Mucosa of descending colon (tissue), 3 donors: ENCODE data around the gene RTL3. TPM values are rescaled to one million over a fixed set of nuclear protein-coding genes. Genes with fewer than 3 reads are reported as not detected.

Experiments
- ATAC-seq: fragments of 200-7000 bp; cut with Tn5 transposase; one replicate; pipeline ENCODE4 v1.9.1; 2020; ENCODE audit warnings: mild to moderate bottlenecking, moderate library complexity
- DNase-seq, 3 donors: peaks; one replicate each; pipeline ENCODE4 v3.0.0-alpha.2; 2020
- H3K36me3 ChIP-seq: fragments of 200-600 bp; one replicate; pipeline ENCODE4 v1.8.0; 2021; ENCODE audit warnings: low read depth, mild to moderate bottlenecking
- H3K4me1 ChIP-seq: fragments of 200-600 bp; one replicate; pipeline ENCODE4 v1.8.0; 2021; ENCODE audit warnings: low read depth, mild to moderate bottlenecking
- H3K4me3 ChIP-seq: fragments of 200-600 bp; one replicate; pipeline ENCODE4 v1.8.0; 2021; ENCODE audit warnings: mild to moderate bottlenecking
- H3K9me3 ChIP-seq: fragments of 200-600 bp; one replicate; pipeline ENCODE4 v1.8.0; 2021; ENCODE audit warnings: mild to moderate bottlenecking
- CTCF ChIP-seq: fragments of 200-600 bp; IDR thresholded peaks from one replicate; pipeline ENCODE4 v1.8.0; 2022; ENCODE audit warnings: antibody characterized with exemption, mild to moderate bottlenecking
- intact Hi-C, 2 donors: fragments of 100-400 bp; cut with DNase I in 1 of 2; cut with micrococcal nuclease in 1 of 2; formaldehyde crosslinking; loops; one replicate each; pipeline versions ENCODE4 v1.11.0 to v1.11.1; 2022; cut with DNase I, micrococcal nuclease
- total RNA-seq, 3 donors: library from RNA; stranded (reverse); fragmentation: NEBNext Ultra II Directional in 2 of 3; extraction: Animal tissue kit (Norgen Biotek cat#: 25700) in 2 of 3; gene quantifications; one replicate each; pipeline versions ENCODE4 v1.2.1 to v1.2.4, GENCODE V29; 2021 to 2023
- donor health status: DM: no; HTN: no; CAD: no; lungs with moderate emphysema.
- donor health status: DM: no; HTN: no; CAD: no.
- donor health status: DM: no; HTN: yes; CAD: no.

RTL3 gene
- total RNA-seq, 3 donors from 2014 or later: 1.1 TPM; not detected in 2

GRCh38 chrX:78618987-78619386, 40.1 kb downstream of the RTL3 start:
- DNase-seq (peak in 1 of 3 donors; percentile 9), ATAC-seq (peak; percentile 63)
- Histone ChIP-seq H3K36me3 (no peaks in the 10 kb centered on the region), H3K4me1 (no peaks in the 10 kb centered on the region), H3K9me3 (no peaks in the 10 kb centered on the region), H3K4me3 (no peak overlapping the region)
- no peak for TF ChIP-seq CTCF
- intact Hi-C loops: no loop called here

- no peak for ATAC-seq
- DNase-seq: no peak
- TF ChIP-seq CTCF: no peak
- H3K36me3 ChIP-seq: no peaks in the 10 kb centered on the region
- intact Hi-C loops: no loop called here
- no peaks in the 10 kb centered on the region for H3K4me1 ChIP-seq
- H3K4me3 ChIP-seq: no peak overlapping the region
- no peaks in the 10 kb centered on the region for H3K9me3 ChIP-seq
Measured at GRCh38 chrX:78614264-78614663, 44.9 kb downstream of the RTL3 start.

Other genes with a start within 250 kb of the RTL3 start
- gene LPAR4, start 88.4 kb upstream of the RTL3 start, total RNA-seq: under 1 TPM in 2 of 3 donors, not detected in 1; 0.29 to 0.60 TPM